Measurements from ENCODE around the gene SPATA24. TPM values are rescaled to one million over a fixed set of nuclear protein-coding genes. Genes with fewer than 3 reads are reported as not detected.

Gene SPATA24
- total RNA-seq, result not detected

- no peak for TF ChIP-seq CTCF (IDR thresholded peaks at IDR 0.05)
- Histone ChIP-seq H3K27ac (peak within 1 kb of the TSS; percentile 88 to 90), H3K36me3 (no peaks in the 10 kb centered on the region), H3K9me3 (no peaks in the 10 kb centered on the region), H3K4me3 (peak within 1 kb of the TSS; percentile 61 to 62), H3K27me3 (no peaks in the 10 kb centered on the region), H3K4me1 (peaks cover 0 to 10% of the 10 kb centered on the region in 2 donors)
- DNase-seq (ENCODE audit: low spot score in 2 of 2), result peak; percentile 94 to 99
- intact Hi-C loops (cut with DNase I), result loop anchor here (1.0 to 5.0 kb wide), 5 partner anchors 35 to 862 kb away; partner anchors contain the start of genes DNAJC18, ETF1, MATR3 and PAIP2
Observed at GRCh38 chr5:139403787-139404483, at the start of gene SPATA24. Gene SPATA24, minus strand, starts transcription at chr5:139404089. Its CDS starts 29 bp downstream, at chr5:139404060.

GRCh38 chr5:139451878-139452660, 48.2 kb upstream of the SPATA24 start:
- no peak for DNase-seq (ENCODE audit: low spot score in 2 of 2)
- intact Hi-C loops (cut with DNase I), result no loop called here
- Histone ChIP-seq H3K27me3 (no peaks in the 10 kb centered on the region), H3K4me1 (no peaks in the 10 kb centered on the region), H3K9me3 (no peaks in the 10 kb centered on the region), H3K36me3 (no peaks in the 10 kb centered on the region), H3K4me3 (no peak overlapping the region), H3K27ac (no peak overlapping the region)
- TF ChIP-seq CTCF (IDR thresholded peaks at IDR 0.05), result no peak

GRCh38 chr5:139451176-139451575, 47.3 kb upstream of the SPATA24 start:
- TF ChIP-seq CTCF (IDR thresholded peaks at IDR 0.05), result no peak
- Histone ChIP-seq H3K9me3 (no peaks in the 10 kb centered on the region), H3K4me1 (no peaks in the 10 kb centered on the region), H3K36me3 (no peaks in the 10 kb centered on the region), H3K4me3 (no peak overlapping the region), H3K27me3 (no peaks in the 10 kb centered on the region), H3K27ac (no peak overlapping the region)
- intact Hi-C loops (cut with DNase I), result no loop called here
- DNase-seq (ENCODE audit: low spot score in 2 of 2), result no peak

GRCh38 chr5:139446956-139447779, 43.3 kb upstream of the SPATA24 start:
- Histone ChIP-seq H3K4me1 (no peaks in the 10 kb centered on the region), H3K9me3 (no peaks in the 10 kb centered on the region), H3K36me3 (no peaks in the 10 kb centered on the region), H3K4me3 (no peak overlapping the region), H3K27me3 (no peaks in the 10 kb centered on the region), H3K27ac (no peak overlapping the region)
- no peak for DNase-seq (ENCODE audit: low spot score in 2 of 2)
- no peak for TF ChIP-seq CTCF (IDR thresholded peaks at IDR 0.05)
- intact Hi-C loops (cut with DNase I), result no loop called here

GRCh38 chr5:139445325-139446170, 41.7 kb upstream of the SPATA24 start:
- no peaks in the 10 kb centered on the region for H3K4me1 ChIP-seq
- intact Hi-C loops (cut with DNase I), result no loop called here
- no peak overlapping the region for H3K27ac ChIP-seq
- no peak for DNase-seq (ENCODE audit: low spot score in 2 of 2)
- H3K27me3 ChIP-seq, result no peaks in the 10 kb centered on the region
- no peaks in the 10 kb centered on the region for H3K9me3 ChIP-seq
- no peak for TF ChIP-seq CTCF (IDR thresholded peaks at IDR 0.05)
- H3K36me3 ChIP-seq, result no peaks in the 10 kb centered on the region
- no peak overlapping the region for H3K4me3 ChIP-seq

All from ascending aorta (tissue), 2 donors.